ENCODE data around the gene CDC5L. TPM values are rescaled to one million over a fixed set of nuclear protein-coding genes. Genes with fewer than 3 reads are reported as not detected.

CDC5L gene
- total RNA-seq, 1 experiment from 2014 or later, result 24.6 TPM

GRCh38 chr6:44475779-44476434 lies 88.4 kb downstream of the CDC5L start:
- H3K27me3 ChIP-seq (ENCODE audit: insufficient read depth, low read length), result no peaks in the 10 kb centered on the region
- no peaks in the 10 kb centered on the region for H4K20me1 ChIP-seq (ENCODE audit: insufficient read depth)
- H3K9ac ChIP-seq (ENCODE audit: low read length), result no peak overlapping the region
- H2AFZ ChIP-seq (ENCODE audit: low read depth, low read length, poor library complexity, severe bottlenecking), result peak overlapping the region; percentile 26
- H3K79me2 ChIP-seq (ENCODE audit: insufficient read depth, low read length), result no peaks in the 10 kb centered on the region
- ATAC-seq, result peak; percentile 99
- ChIA-PET CTCF (interaction anchor here (0.6 to 2.6 kb wide), 54 partner anchors 10 to 1458 kb away, joined by 3 to 60 read pairs (median 4); partner anchors contain the start of gene SUPT3H), RAD21 (ENCODE audit: low non-redundant PET in 1 of 2, low total read pairs in 2 of 2, uncharacterized antibody in 2 of 2, unreplicated experiment in 2 of 2) (interaction anchor here (0.6 to 1.9 kb wide), 16 partner anchors 14 to 1446 kb away, joined by 3 to 11 read pairs (median 3); no protein-coding TSS in a partner anchor), POLR2A (interaction anchor here (0.8 to 1.2 kb wide), 3 partner anchors 14 to 1447 kb away, joined by 3 to 6 read pairs (median 3); no protein-coding TSS in a partner anchor)
- H3K4me1 ChIP-seq (ENCODE audit: control insufficient read depth in 1 of 2, insufficient read depth in 2 of 2, low read length in 2 of 2), result peaks cover 3 to 12% of the 10 kb centered on the region in 2 experiments; a peak in 3 of 4 replicates
- BruUV-seq (replicated peaks), result no TSS peak
- H3K9me3 ChIP-seq (ENCODE audit: control insufficient read depth in 1 of 2, insufficient read depth in 1 of 2, low read depth in 1 of 2, low read length in 2 of 2), result no peaks in the 10 kb centered on the region
- DNase-seq (ENCODE audit: low read depth, low spot score), result peak; percentile 51
- TF ChIP-seq YY1 (IDR thresholded peaks at IDR 0.05; ENCODE audit: extremely low read depth, insufficient replicate concordance, low read depth, low read length) (no peak), MAX (IDR thresholded peaks at IDR 0.05) (no peak), POLR2AphosphoS5 (IDR thresholded peaks at IDR 0.05; ENCODE audit: low read depth, low read length) (peak; percentile 22; the same call in 1 of the 2 replicates), POLR2A (IDR thresholded peaks at IDR 0.05; ENCODE audit: borderline replicate concordance, extremely low read depth, insufficient read depth, insufficient read length) (no peak), CEBPB (IDR thresholded peaks at IDR 0.05; ENCODE audit: low read depth) (no peak), JUND (IDR thresholded peaks at IDR 0.05) (no peak), TCF7L2 (IDR thresholded peaks at IDR 0.05; ENCODE audit: borderline replicate concordance, extremely low read depth, insufficient read depth, insufficient read length) (peak; percentile 19), EGR1 (IDR thresholded peaks at IDR 0.05; ENCODE audit: low read depth) (no peak), RAD21 (IDR thresholded peaks at IDR 0.05; ENCODE audit: low read depth) (peak; percentile 99), SRF (IDR thresholded peaks at IDR 0.05; ENCODE audit: low read depth) (no peak), ZBTB33 (IDR thresholded peaks at IDR 0.05; ENCODE audit: extremely low read depth, insufficient replicate concordance, low read length) (no peak), SP1 (IDR thresholded peaks at IDR 0.05; ENCODE audit: low read depth) (no peak), CTCF (IDR thresholded peaks at IDR 0.05 in 2 of 3, conservative IDR thresholded peaks at IDR 0.05 in 1 of 3; ENCODE audit: borderline replicate concordance in 1 of 3, insufficient read depth in 1 of 3, low read depth in 2 of 3, low read length in 2 of 3) (peak; percentile 82 to 96 (median 86))
- no peaks in the 10 kb centered on the region for H3K9me2 ChIP-seq (ENCODE audit: insufficient read depth)
- peak overlapping the region in 1 of 2 experiments; percentile 11; a peak in 1 of 4 replicates for H3K4me3 ChIP-seq (replicated peaks in 1 of 2; ENCODE audit: low read depth in 1 of 2, low read length in 2 of 2)
- intact Hi-C loops (cut with micrococcal nuclease), result loop anchor here (1.0 to 10.0 kb wide), 7 partner anchors 119 to 1931 kb away; no protein-coding TSS in a partner anchor
- H3K36me3 ChIP-seq (ENCODE audit: control insufficient read depth in 1 of 2, insufficient read depth in 2 of 2, low read length in 2 of 2), result no peaks in the 10 kb centered on the region
- peak overlapping the region; percentile 61 for H3K4me2 ChIP-seq (ENCODE audit: low read length)
- H3K27ac ChIP-seq (ENCODE audit: low read depth, low read length), result peak overlapping the region; percentile 13; the same call in 1 of the 2 replicates
